MCF 10A (cell line): ENCODE data around the gene USH2A. TPM values are rescaled to one million over a fixed set of nuclear protein-coding genes. Genes with fewer than 3 reads are reported as not detected.

Source experiments
- BruUV-seq: library from RNA; stranded (reverse); fragments of 400-500 nt; replicated peaks from 2 replicates; lab custom pipeline; 2021; lab: Mats Ljungman, UMichigan
- CTCF ChIA-PET: fragments of 300-600 bp; sonication (Branson Sonifier 250); formaldehyde crosslinking; extraction: SDS; loops from one replicate; lab custom pipeline; 2021; ENCODE audit warnings: antibody characterized with exemption, inconsistent platforms; lab: Yijun Ruan, JAX
- POLR2A ChIA-PET: fragments of 300-600, 350-650 bp; sonication (Branson Sonifier 250); formaldehyde crosslinking; extraction: SDS; loops from one replicate; lab custom pipeline; 2020; ENCODE audit warnings: antibody characterized with exemption, inconsistent platforms; lab: Yijun Ruan, JAX
- DNase-seq: peaks from one replicate; pipeline ENCODE4 v3.0.0-alpha.2; 2018; ENCODE audit not compliant: unreplicated experiment
- H3K27ac Mint-ChIP-seq: one replicate; pipeline ENCODE4 v1.8.0; 2022; ENCODE audit warnings: mild to moderate bottlenecking, low read depth, mixed read lengths; ENCODE audit not compliant: unreplicated experiment
- H3K27me3 Mint-ChIP-seq: one replicate; pipeline ENCODE4 v1.8.0; 2022; ENCODE audit warnings: mixed read lengths; ENCODE audit not compliant: insufficient read depth, unreplicated experiment
- H3K36me3 Mint-ChIP-seq: one replicate; pipeline ENCODE4 v1.8.0; 2022; ENCODE audit warnings: mild to moderate bottlenecking, moderate library complexity, mixed read lengths; ENCODE audit not compliant: insufficient read depth, unreplicated experiment
- H3K4me1 Mint-ChIP-seq: one replicate; pipeline ENCODE4 v1.8.0; 2022; ENCODE audit warnings: mixed read lengths; ENCODE audit not compliant: insufficient read depth, unreplicated experiment
- H3K4me3 Mint-ChIP-seq: one replicate; pipeline ENCODE4 v1.8.0; 2022; ENCODE audit warnings: mild to moderate bottlenecking, moderate library complexity, mixed read lengths; ENCODE audit not compliant: unreplicated experiment
- H3K9me3 Mint-ChIP-seq: one replicate; pipeline ENCODE4 v1.8.0; 2022; ENCODE audit warnings: mixed read lengths; ENCODE audit not compliant: unreplicated experiment
- CTCF ChIP-seq: fragments of 200-600 bp; IDR thresholded peaks from one replicate; pipeline ENCODE4 v1.8.0; 2022; ENCODE audit warnings: antibody characterized with exemption, mild to moderate bottlenecking; ENCODE audit not compliant: unreplicated experiment
- intact Hi-C: fragments of 100-400 bp; cut with micrococcal nuclease; formaldehyde crosslinking; loops from 2 replicates; pipeline ENCODE4 v1.14.1; 2022
- total RNA-seq: library from RNA; stranded (reverse); gene quantifications from 2 replicates; pipeline ENCODE4 v1.2.3, GENCODE V29; 2022

USH2A gene
- total RNA-seq, 1 experiment from 2014 or later, result not detected

- ChIA-PET POLR2A (no interaction called here), CTCF (no interaction called here)
- no peak overlapping the region for H3K4me3 Mint-ChIP-seq
- no peak overlapping the region for H3K27ac Mint-ChIP-seq
- TF ChIP-seq CTCF, result no peak
- peaks cover 17% of the 10 kb centered on the region for H3K27me3 Mint-ChIP-seq
- H3K4me1 Mint-ChIP-seq, result peaks cover 13% of the 10 kb centered on the region
- intact Hi-C loops, result no loop called here
- no peaks in the 10 kb centered on the region for H3K36me3 Mint-ChIP-seq
- no peak for DNase-seq
- BruUV-seq, result no TSS peak
- no peaks in the 10 kb centered on the region for H3K9me3 Mint-ChIP-seq
Observed at GRCh38 chr1:216462066-216462775, 39.0 kb upstream of the USH2A start.

GRCh38 chr1:216461466-216461865, 38.2 kb upstream of the USH2A start:
- no peaks in the 10 kb centered on the region for H3K36me3 Mint-ChIP-seq
- H3K9me3 Mint-ChIP-seq, result no peaks in the 10 kb centered on the region
- BruUV-seq, result no TSS peak
- no peak overlapping the region for H3K27ac Mint-ChIP-seq
- H3K27me3 Mint-ChIP-seq, result peaks cover 10% of the 10 kb centered on the region
- H3K4me1 Mint-ChIP-seq, result peaks cover 16% of the 10 kb centered on the region
- intact Hi-C loops, result no loop called here
- no peak for DNase-seq
- H3K4me3 Mint-ChIP-seq, result no peak overlapping the region
- no peak for TF ChIP-seq CTCF
- ChIA-PET CTCF (no interaction called here), POLR2A (no interaction called here)

DNA sequence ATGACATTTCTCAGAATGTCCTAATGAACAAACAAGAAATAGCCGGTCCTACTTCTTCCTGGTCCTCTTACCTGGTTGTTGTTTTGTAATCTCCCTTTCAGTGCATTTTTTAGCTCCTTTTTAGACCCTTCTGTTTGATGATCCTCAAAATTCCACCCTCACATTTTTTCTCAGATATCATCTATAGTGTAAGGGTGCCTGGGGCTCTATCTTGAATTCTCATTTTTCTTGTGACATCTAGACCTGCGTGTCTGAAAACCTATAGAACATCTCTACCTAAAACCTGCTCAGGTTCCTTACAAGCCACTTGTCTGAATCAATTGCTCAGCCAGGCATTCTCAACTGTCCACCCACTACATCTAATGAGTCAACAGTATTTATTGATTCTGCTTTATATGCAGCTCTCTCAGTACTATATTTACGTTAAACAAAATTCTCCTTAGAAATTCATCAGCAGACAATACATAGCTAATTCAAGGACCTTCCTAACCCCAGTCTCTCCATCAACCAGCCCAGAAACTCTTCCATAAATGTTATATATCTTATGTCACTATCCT, 36.5 kb upstream of the USH2A start:
- DNase-seq, result no peak
- Mint-ChIP-seq H3K9me3 (no peaks in the 10 kb centered on the region), H3K36me3 (no peaks in the 10 kb centered on the region), H3K4me3 (no peak overlapping the region), H3K27me3 (no peaks in the 10 kb centered on the region), H3K4me1 (peaks cover 18% of the 10 kb centered on the region), H3K27ac (no peak overlapping the region)
- no peak for TF ChIP-seq CTCF
- no TSS peak for BruUV-seq
- CTCF ChIA-PET, result interaction anchor here (1.6 kb wide), 1 partner anchor 239 kb away, joined by 4 read pairs; no protein-coding TSS in a partner anchor
- intact Hi-C loops, result no loop called here
- POLR2A ChIA-PET, result no interaction called here

GRCh38 chr1:216458812-216459211, 35.6 kb upstream of the USH2A start:
- no peaks in the 10 kb centered on the region for H3K9me3 Mint-ChIP-seq
- H3K27ac Mint-ChIP-seq, result no peak overlapping the region
- no TSS peak for BruUV-seq
- ChIA-PET CTCF (interaction anchor here (1.6 kb wide), 1 partner anchor 238 kb away, joined by 4 read pairs; no protein-coding TSS in a partner anchor), POLR2A (no interaction called here)
- intact Hi-C loops, result no loop called here
- H3K4me3 Mint-ChIP-seq, result no peak overlapping the region
- peaks cover 11% of the 10 kb centered on the region for H3K4me1 Mint-ChIP-seq
- DNase-seq, result no peak
- no peak for TF ChIP-seq CTCF
- no peaks in the 10 kb centered on the region for H3K36me3 Mint-ChIP-seq
- no peaks in the 10 kb centered on the region for H3K27me3 Mint-ChIP-seq
